NCI-H526 treated with DMSO at 0.1 percent for 48 hours (cell line): ENCODE data around the gene THADA.
"Not testable (repeated sequence)": the region's sequence is repeated elsewhere in the genome, so short reads cannot be mapped to it uniquely, and the experiment has no call there.

ENCODE experiments used
- DNase-seq: peaks from one replicate; lab custom pipeline; 2025; lab: John Stamatoyannopoulos, UW

The THADA gene

DNA sequence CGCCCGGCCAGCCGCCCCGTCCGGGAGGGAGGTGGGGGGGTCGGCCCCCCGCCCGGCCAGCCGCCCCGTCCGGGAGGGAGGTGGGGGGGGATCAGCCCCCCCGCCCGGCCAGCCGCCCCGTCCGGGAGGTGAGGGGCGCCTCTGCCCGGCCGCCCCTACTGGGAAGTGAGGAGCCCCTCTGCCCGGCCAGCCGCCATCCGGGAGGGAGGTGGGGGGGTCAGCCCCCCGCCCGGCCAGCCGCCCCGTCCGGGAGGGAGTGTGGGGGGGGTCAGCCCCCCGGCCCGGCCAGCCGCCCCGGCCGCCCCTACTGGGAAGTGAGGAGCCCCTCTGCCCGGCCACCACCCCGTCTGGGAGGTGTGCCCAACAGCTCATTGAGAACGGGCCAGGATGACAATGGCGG lies 298.1 kb downstream of the THADA start:
- DNase-seq, result not testable (repeated sequence)

DNA sequence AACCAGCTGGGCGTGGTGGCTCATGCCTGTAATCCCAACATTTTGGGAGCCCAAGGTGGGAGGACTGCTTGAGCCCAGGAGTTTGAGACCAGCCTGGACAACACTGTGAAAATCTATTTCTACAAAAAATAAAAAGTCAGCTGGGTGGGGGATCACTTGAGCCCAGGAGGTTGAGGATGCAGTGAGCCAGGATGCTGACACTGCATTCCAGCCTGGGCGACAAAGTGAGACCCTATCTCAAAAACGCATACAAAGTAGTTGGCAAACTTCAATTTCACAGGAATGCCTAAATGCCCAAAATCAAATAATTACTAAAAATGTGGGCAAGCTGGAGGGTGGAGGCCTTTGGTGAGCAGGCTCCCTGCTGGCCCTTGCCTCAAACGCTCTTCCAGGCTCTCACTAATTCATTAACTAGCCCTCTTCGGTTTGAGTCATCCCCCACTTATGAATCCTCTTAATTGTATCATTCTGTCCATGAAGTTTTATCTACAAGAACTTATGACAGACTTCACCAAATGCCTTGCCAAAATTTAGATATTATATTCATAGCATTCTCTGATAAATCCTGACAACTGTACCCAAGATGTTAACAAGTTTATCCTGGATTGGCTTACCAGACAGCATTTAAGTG lies 300.8 kb downstream of the THADA start:
- DNase-seq, result no peak

DNA sequence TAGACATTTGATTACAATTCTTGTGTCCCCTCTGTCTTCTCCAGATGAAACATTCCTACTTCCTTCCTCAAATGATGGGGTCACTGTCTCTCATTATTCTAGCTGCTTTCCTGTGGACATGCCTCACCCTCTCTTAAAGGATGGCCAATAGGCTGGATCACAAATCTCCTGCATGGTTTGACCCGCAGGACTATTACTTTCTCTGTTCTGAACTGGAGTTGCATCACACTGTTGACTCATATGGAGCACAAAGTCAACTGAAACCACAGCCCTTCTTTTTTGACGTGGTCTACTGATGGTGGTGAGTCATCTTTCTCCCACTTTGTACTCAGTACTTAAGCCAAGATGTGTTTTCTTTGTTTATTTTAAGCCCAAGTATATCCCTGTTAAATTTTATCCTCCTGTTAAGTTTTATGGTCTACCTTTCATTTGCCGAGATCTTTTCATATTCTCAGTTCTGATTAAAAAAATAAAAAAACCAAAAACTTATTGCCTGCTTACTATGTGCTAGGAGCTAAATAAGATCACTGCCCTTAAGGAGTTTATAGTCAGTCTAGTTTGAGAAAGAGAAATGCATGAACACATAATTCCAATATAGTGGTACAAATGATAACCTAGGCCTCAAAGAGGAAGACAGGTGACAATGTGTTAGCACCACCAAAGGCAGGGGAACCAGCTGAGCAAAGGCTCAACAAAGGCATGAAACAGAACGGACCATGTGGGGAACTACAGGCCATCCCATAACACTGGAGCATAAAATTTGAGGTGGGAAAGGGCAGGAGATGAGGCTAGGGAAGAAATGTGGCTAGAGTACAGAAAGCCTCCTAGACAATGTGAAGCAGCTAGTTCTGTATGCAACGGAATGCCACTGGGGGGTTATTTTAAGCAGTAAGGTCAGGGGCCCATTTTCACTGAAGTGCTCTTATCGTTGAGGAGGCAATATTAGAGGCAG lies 301.8 kb downstream of the THADA start:
- no peak for DNase-seq

DNA sequence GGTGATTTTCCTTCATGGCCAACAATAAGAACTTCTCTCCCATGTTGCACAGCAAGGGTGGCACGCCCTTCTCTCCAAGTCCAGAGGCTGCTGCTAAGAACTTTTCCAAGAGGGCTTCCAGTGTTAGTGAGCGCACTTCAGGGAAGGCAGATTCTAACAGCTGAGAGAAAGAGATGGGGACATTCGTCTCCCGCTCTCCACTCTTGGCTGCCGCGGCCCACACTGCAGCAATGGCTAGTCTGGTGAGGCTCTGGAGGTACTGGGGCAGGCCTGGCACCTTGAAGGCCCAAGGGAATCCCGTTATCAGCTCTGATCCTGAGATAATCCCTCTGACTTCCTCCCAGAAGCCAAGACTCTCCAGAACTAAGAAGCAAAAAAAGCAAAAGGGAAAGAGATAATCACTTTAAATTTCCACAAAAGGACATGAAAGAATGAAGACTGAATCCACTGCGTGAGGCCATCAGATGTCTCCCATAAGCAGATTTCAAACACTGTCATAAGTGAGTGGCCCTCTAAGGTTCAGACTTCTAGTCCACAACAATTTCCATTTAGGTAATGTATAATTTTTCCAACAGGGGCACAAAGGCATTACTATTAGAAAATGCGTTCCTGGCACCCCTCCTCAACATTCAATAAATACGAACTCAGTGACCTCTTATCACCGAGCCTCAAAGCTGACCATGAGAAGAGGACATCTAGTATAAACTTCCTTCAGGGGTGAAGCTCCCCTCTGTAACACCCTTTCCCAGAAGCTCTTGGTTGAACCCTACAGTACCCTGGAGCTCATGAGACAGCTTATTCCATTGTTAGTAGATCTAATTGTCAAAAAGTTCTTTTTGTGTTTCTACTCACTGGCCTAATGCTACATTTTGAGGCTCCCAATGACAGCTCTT lies 302.7 kb downstream of the THADA start:
- no peak for DNase-seq

DNA sequence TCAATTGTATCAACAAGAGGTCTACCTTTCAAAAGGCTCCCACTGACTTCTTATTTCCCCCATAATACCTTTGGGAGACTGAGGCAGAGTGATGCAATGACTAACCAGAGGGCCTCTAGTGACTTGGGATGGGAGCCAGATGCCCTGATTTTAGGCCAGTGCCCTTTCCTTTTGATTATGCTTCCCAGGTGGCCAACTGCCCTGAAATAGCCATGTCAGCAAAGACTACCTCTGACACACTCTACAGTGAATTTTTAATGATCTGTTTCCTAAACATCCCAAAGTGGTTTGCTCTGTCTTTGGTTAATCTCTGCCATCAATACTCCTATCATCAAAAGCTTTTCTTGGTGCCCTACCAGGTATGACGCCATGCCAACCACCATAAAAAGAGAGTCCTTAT lies 303.5 kb downstream of the THADA start:
- DNase-seq, result no peak

DNA sequence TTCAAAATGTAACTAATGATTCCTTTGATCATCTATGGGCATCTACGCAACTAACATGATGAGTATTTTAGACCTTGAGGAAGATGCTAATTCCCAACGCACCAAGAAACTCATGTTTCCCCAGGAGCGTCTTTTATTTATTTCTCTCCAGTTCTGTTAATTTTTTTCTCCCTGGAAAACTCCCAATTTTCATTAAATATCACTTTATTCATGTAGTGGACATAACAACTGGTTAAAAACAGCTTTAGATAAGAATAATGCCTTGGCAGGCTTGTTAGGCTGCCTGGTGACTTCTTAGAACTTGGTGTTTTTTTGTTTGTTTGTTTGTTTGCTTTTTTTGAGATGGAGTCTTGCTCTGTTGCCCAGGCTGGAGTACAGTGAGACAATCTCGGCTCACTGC lies 306.5 kb downstream of the THADA start:
- no peak for DNase-seq

DNA sequence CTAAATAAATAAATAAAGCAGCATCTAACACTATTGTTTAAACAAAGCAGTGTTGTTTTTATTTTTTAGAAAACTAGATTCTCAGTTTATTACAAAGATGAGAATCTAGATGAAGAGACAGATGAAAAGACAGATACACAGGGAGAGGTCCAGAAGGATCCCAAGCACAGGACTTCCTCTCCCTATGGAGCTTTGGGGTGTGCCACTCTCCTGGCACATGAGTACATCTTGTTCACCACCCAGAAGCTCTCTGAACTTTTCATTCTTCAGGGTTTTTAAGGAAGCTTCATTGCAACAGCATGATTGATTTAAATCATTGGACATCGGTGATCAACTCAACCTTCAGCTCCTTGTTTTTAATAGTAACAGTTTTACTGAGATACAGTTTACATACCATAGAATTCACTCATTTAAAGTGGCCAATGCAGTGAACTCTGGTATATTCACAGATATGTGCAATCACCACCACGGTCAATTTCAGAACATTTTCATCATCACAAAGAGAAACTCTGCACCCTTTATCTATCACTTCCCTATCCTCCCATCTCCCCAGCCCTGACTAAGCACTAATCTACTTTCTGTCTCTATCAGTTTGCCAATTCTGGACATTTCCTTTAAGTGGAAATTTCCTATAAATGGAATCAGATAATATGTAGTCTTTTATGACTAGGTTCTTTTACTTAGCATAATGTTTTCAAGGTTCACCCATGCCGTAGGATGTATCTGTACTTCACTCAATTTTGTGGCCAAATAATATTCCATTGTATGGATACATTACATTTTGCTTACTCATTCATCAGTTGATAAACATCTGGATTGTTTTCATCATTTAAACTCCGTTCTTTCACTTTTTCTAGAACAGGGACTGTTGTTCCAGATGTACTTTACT lies 307.2 kb downstream of the THADA start:
- DNase-seq, result no peak

DNA sequence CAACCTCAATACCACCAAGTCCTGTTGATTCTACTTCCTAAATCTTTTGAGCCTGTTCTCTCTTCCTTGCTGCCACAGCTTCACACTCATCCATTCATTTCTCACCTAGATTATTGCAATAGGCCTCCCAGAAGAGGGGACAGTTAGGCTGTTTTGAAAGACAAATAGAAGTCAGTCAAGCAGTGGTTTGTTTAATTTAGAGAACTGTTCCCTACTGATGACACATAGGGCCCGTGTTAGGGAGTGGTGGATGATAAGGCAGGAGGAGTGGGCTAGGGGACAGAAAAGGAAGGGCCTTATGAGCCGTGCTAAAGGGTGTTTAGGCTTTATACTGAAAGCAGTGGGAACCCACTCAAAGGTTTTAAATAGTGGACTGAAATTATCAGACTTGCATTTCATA lies 309.9 kb downstream of the THADA start:
- no peak for DNase-seq

DNA sequence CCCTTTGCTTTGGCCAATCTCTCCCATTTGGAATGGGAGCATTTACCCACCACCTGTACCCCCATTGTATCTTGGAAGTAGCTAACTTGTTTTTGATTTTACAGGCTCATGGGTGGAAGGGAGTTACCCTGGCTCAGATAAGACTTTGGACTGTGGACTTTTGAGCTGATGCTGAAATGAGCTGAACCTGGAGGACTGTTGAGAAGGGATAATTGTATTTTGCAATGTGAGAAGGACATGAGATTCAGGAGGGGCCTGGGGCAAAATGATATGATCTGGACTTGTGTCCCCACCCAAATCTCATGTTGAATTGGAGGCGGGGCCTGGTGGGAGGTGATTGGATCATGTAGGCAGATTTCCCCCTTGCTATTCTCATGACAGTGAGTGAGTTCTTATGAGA lies 310.9 kb downstream of the THADA start:
- DNase-seq, result no peak

DNA sequence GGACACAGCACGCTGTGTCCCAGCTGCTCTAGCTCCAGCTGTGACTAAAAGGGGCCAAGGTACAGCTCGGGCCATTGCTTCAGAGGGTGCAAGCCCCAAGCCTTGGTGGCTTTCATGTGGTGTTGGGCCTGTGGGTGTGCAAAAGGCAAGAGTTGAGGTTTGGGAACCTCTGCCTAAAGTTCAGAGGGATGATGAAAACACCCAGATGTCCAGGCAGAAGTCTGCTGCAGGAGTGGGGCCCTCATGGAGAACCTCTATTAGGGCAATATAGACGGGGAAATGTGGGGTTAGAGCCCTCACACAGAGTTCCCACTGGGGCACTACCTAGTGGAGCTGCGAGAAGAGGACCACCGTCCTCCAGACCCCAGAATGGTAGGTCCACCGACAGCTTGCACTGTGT lies 311.5 kb downstream of the THADA start:
- not testable (repeated sequence) for DNase-seq

DNA sequence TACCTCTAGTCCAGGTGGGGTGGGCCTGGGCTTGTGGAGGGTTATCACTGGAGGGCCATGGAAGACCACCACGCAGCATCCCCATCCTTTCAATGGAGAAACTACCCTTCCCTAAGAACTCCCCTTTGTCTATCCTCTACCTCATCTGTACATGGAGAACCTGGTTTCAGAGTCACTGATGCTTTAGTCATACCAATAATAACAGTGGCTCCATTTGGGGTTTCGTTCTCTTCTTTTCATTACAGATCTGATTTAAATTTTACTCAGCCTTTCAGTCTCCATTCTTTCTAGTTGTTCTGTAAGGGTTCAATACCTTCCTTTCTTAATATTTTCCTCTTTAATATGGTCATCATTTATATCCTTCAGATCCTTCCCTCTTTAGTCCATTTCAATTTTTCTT lies 314.8 kb downstream of the THADA start:
- DNase-seq, result no peak

DNA sequence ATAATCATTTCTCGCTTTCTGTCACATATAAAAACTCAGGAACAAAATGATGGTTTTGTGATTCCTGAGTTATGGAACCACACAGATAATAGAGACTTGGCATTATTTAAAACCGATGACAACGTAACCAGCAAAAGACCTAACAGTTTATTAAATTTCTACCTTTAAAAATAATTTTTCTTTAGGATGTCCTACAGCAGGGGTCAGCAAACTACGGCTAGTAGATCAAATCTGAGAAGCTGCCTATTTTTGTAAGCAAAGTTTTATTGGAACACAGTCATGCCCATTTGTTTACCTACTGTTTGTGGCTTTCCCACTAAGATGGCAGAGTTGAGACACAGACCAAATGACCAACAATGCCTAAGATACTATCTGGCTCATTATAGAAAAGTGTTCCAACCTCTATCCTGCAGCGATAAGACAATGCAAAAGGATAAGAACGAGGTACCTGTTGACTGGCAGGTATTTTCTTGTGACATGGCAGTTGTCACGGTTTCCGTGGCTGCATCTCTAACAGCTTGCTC lies 316.5 kb downstream of the THADA start:
- DNase-seq, result no peak

DNA sequence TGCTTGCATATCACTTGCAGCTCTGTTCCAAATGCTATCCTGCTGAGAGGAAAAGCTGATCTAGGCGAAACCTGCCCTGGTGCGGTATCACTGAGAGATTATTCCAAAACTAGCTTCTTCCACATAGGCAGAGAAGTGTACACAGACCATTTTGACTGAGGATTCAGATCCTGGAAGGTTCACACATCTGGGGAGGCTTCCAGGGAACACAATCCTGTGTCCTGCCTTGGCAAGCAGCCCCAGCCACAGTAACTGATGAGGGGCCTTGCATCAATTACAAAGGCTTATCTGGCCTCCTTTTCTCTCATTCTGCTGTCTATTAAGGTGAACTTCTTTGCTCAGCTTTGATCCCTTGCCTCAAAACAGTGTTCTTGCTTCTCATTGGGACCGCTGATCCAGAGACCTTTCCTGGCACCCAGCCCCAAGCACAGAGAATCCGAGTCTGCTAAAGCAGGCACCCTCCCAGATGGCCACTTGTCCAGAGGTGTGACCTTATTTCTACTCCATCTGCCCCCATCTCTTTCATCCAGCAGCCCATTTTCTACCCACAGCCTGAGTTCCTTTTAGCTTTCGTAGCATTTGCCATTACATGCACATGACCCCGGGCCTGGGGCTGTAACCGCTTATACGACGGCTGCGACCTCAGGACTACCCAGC lies 317.1 kb downstream of the THADA start:
- no peak for DNase-seq

DNA sequence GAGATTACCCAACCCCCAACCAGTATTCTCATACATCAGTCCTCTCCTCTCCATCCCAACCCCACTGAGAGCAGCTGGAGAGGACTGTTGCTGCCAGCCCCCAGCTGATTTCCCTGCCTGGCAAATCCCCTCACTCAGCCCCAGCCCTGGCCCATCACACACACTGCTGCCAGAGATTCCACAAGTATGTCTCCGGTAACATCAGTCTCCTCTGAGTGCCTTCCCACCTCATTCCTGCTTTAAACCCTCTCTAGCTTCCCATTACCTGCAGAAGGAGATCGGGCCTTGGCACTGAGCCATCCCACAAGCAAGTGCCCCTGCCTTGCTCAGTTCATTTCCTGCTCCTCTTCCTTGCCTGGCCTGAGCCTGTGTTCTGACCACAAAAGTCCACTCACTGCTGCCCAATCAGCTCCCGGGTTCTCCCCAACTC lies 318.9 kb downstream of the THADA start:
- no peak for DNase-seq

DNA sequence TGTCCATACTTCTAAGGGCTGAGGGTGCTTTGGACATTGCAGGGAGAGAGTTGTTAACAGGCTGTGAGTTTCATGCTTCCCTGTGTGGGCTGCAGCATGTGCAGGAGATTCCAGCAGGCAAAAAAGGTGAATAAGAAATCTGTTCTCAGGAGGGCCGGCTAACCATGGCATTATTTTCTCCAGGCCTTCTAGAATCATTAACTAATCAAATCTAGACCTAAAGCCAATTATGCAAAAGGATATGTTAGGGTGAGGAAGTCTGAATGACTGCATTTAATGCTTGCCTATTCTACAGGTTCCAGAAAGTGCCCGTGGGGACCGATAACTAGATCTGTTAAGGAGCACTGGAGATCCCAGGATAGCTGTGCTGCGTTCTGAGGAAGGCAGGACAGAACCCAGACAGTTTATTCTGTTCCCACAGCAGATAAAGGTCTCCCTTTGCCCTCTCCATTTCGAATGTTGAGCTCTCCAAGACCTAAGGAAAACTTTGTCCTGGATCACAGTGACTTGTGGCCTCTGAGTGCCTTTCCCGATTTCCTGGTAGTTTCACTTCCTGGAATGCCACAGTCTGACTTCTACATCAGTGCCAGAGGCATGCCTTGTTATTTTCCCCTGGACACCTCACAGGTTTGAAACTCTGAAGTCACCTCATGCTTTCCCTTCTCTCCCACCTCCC lies 319.4 kb downstream of the THADA start:
- no peak for DNase-seq

DNA sequence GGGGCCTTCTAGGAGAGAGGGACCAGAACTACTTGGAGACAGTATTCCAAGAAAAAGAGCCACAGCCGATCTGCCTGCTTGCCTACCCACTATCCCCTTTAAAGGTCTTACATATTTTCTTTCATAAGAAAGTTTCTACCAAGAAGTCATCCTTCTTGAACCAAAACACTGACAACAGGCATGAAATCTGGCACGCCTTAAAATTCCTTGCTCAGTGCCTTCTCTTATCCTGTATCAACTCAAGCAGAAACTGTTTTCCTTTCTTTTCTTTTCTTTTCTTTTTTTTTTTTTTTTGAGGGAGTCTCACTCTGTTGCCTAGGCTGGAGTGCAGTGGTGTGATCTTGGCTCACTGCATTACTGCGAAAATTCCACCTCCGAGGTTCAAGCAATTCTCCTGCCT lies 321.1 kb downstream of the THADA start:
- no peak for DNase-seq

DNA sequence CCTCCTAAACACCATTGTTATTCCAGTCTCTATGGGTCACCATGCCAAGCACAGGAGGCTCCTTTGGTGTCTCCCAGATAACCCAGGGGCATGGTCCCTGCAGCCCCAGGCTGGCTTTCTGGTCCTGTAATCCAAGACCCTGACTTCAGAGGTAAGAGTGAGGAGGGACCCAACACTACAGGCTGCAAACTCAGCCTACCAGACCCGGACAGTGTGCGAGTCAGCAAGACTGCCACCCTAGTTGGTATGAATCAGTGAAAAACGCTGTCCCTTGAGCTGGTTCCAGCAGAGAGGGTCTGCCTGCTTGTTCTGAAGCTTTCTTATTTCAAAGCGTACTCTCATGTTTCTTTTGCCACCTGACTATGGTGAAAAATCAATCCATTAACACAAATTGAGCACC lies 321.8 kb downstream of the THADA start:
- no peak for DNase-seq

DNA sequence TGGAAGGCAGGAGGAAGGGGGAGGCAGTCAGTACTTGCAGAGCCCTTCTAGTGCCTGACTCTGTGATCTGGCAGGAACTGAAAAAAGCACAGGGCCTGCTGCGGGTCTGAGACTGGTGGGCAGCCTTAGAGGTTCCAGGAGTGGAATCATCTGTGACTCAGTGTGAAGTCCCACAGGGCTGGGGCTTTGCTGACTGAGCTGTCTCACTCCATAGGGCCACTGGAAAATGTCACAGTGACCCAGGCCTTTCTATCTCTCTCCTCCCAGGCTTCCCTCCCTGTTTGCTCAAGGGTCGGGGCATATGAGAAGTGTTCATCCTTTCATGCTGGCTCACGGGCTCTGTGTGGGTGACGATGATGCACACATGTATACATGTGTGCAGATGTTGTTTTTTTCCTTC lies 322.3 kb downstream of the THADA start:
- no peak for DNase-seq

DNA sequence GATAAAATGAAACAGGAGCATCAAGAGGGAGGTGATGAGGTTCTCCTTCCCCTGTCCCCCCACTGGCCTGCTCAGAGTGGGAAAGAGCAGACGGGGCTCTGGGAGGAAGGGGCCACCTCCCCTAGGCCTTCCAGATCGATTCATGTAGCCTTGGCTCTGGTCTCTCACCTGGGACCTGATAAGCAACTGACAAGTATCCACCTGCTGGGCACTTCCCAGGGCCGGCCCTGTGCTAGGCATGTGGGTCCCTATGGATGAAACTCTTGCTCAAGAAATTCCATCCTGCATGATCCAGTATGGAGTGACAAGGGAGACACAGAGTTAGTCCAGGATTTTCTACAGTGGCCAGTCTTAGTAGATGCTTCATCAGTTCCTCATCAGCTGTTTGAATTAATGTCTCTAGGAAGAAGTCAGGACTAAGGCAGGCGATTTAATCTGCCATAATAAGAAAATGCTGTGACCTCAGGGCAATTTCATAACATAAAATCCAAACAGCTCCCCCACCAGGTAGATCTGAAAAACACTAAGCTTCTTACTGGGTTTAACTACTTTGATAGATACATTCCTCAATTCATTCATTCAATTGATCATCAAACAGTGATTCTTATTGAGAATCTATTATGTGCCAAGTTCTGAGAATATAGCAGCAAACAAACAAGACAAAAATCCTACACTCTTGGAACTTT lies 324.8 kb downstream of the THADA start:
- no peak for DNase-seq

DNA sequence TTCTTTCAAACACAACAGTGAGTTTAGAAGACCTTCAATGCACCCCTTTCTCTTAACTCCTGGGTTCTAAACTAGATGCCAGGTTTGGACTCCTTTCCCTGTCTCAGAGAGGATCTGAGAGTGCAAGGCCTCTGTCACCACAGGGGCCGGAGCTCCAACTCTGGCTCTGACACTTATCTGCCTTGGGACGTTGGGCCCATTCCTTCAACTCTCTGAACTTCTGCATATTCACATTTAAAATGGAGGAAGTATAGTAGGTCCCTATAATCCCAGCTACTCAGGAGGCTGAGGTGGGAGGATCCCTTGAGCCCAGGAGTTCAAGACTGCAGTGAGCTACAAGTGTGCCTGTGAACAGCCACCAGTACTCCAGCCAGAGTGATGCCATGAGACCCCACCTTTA lies 325.4 kb downstream of the THADA start:
- no peak for DNase-seq
